Neuronal stem cell (in vitro differentiated cells): ENCODE data around the gene IL6R.

Experiments used
- DNase-seq: peaks from one replicate; pipeline ENCODE4 v3.0.0-alpha.2; 2013; ENCODE audit warnings: low spot score
- H2AFZ ChIP-seq: one replicate; pipeline ENCODE4 v1.6.1; 2013; ENCODE audit warnings: mild to moderate bottlenecking, low read length, inconsistent platforms
- H2AK5ac ChIP-seq: 2 replicates; pipeline ENCODE4 v1.6.1; 2013; ENCODE audit warnings: low read depth, mild to moderate bottlenecking, inconsistent platforms, low read length, moderate library complexity, mixed read lengths
- H2BK120ac ChIP-seq: 2 replicates; pipeline ENCODE4 v1.6.1; 2013; ENCODE audit warnings: low read depth, mild to moderate bottlenecking, inconsistent platforms, low read length, moderate library complexity, mixed read lengths
- H2BK12ac ChIP-seq: one replicate; pipeline ENCODE4 v1.6.1; 2013; ENCODE audit warnings: low read length, inconsistent platforms
- H2BK15ac ChIP-seq: 2 replicates; pipeline ENCODE4 v1.6.1; 2013; ENCODE audit warnings: mild to moderate bottlenecking, low read length, inconsistent platforms, mixed read lengths
- H2BK5ac ChIP-seq: one replicate; pipeline ENCODE4 v1.6.1; 2013; ENCODE audit warnings: inconsistent platforms, mild to moderate bottlenecking, low read length, moderate library complexity
- H3K14ac ChIP-seq: one replicate; pipeline ENCODE4 v1.6.1; 2013; ENCODE audit warnings: low read length, inconsistent platforms
- H3K18ac ChIP-seq: 2 replicates; pipeline ENCODE4 v1.6.1; 2013; ENCODE audit warnings: low read length, inconsistent platforms
- H3K23ac ChIP-seq: 2 replicates; pipeline ENCODE4 v1.6.1; 2013; ENCODE audit warnings: low read depth, mild to moderate bottlenecking, mixed read lengths, low read length, inconsistent platforms; ENCODE audit not compliant: poor library complexity
- H3K27ac ChIP-seq: replicated peaks from 3 replicates; pipeline ENCODE4 v1.5.1; 2013; ENCODE audit warnings: low read length, inconsistent platforms
- H3K27me3 ChIP-seq, 3 experiments: 2 replicates each; pipeline ENCODE4 v1.6.1; 2013; ENCODE audit warnings: low read length in 3 of 3, mild to moderate bottlenecking in 2 of 3, inconsistent platforms in 1 of 3, low read depth in 1 of 3, mixed read lengths in 1 of 3, moderate library complexity in 1 of 3; ENCODE audit not compliant: control insufficient read depth in 3 of 3, insufficient read depth in 3 of 3
- H3K36me3 ChIP-seq, 2 donors: replicated peaks in 1 of 2; 2 replicates each; pipeline ENCODE4 v1.6.1; 2013; ENCODE audit warnings: low read length in 2 of 2; ENCODE audit not compliant: control insufficient read depth in 2 of 2, insufficient read depth in 2 of 2
- H3K4ac ChIP-seq: 2 replicates; pipeline ENCODE4 v1.6.1; 2013; ENCODE audit warnings: inconsistent platforms, mild to moderate bottlenecking, low read length, moderate library complexity
- H3K4me1 ChIP-seq, 2 donors: 1 replicate in 1 of 2; 2 replicates in 1 of 2; pipeline ENCODE4 v1.6.1; 2013; ENCODE audit warnings: low read length in 2 of 2, low read depth in 1 of 2; ENCODE audit not compliant: control insufficient read depth in 2 of 2, insufficient read depth in 1 of 2
- H3K4me2 ChIP-seq: one replicate; pipeline ENCODE4 v1.6.1; 2013; ENCODE audit warnings: mild to moderate bottlenecking, low read length, inconsistent platforms; ENCODE audit not compliant: insufficient read depth, poor library complexity, severe bottlenecking
- H3K4me3 ChIP-seq, 2 donors: 2 replicates each; pipeline ENCODE4 v1.5.1; 2013; ENCODE audit warnings: low read length in 2 of 2, mild to moderate bottlenecking in 2 of 2, inconsistent platforms in 1 of 2, moderate library complexity in 1 of 2
- H3K79me1 ChIP-seq: one replicate; pipeline ENCODE4 v1.6.1; 2013; ENCODE audit warnings: low read depth, mild to moderate bottlenecking, inconsistent platforms, low read length, moderate library complexity
- H3K9ac ChIP-seq: one replicate; pipeline ENCODE4 v1.6.1; 2013; ENCODE audit warnings: mild to moderate bottlenecking, low read depth, low read length, inconsistent platforms; ENCODE audit not compliant: poor library complexity
- H3K9me3 ChIP-seq, 2 donors: replicated peaks in 1 of 2; 2 replicates each; pipeline versions ENCODE3 to v1.6.1; 2013; ENCODE audit warnings: low read length in 2 of 2, mild to moderate bottlenecking in 2 of 2, inconsistent platforms in 1 of 2, low read depth in 1 of 2, mixed read lengths in 1 of 2, moderate library complexity in 1 of 2; ENCODE audit not compliant: control insufficient read depth in 2 of 2, insufficient read depth in 1 of 2
- H4K8ac ChIP-seq: one replicate; pipeline ENCODE4 v1.6.1; 2013; ENCODE audit warnings: low read depth, mild to moderate bottlenecking, inconsistent platforms, low read length, moderate library complexity
- H4K91ac ChIP-seq: one replicate; pipeline ENCODE4 v1.6.1; 2013; ENCODE audit warnings: low read length, low read depth, mild to moderate bottlenecking, inconsistent platforms; ENCODE audit not compliant: poor library complexity
- WGBS, 2 donors: extraction: QIAGEN DNeasy Blood & Tissue Kit; methylation state at CpG; one replicate each; pipeline ENCODE4 v1.1.7; 2013; ENCODE audit warnings: missing lambda C conversion rate in 2 of 2, mixed read lengths in 1 of 2; ENCODE audit not compliant: insufficient read length in 2 of 2, insufficient replicate concordance in 1 of 2; ENCODE audit errors: extremely low coverage in 2 of 2; 5-methylcytosine and 5-hydroxymethylcytosine counted together

Gene IL6R

GRCh38 chr1:154446789-154447188, 41.6 kb downstream of the IL6R start:
- Histone ChIP-seq H3K14ac (no peak overlapping the region), H3K18ac (no peak overlapping the region), H3K9me3 (peaks cover 0 to 2% of the 10 kb centered on the region in 2 donors), H2AFZ (no peak overlapping the region), H3K36me3 (no peaks in the 10 kb centered on the region), H3K4me2 (no peak overlapping the region), H4K91ac (no peak overlapping the region), H4K8ac (no peak overlapping the region), H2AK5ac (no peak overlapping the region), H3K23ac (no peak overlapping the region), H3K4me1 (peaks cover 2 to 5% of the 10 kb centered on the region in 2 donors), H2BK15ac (no peak overlapping the region), H3K4ac (no peak overlapping the region), H3K9ac (no peak overlapping the region), H3K4me3 (no peak overlapping the region), H3K27ac (no peak overlapping the region), H2BK120ac (no peak overlapping the region), H3K27me3 (no peaks in the 10 kb centered on the region), H2BK12ac (no peak overlapping the region), H2BK5ac (no peak overlapping the region), H3K79me1 (no peaks in the 10 kb centered on the region)
- DNase-seq: no peak
- WGBS, 2 donors: no CpG with 5 or more reads among the region's 6 CpGs

- H3K36me3 ChIP-seq: no peaks in the 10 kb centered on the region
- H3K4ac ChIP-seq: no peak overlapping the region
- H2AK5ac ChIP-seq: no peak overlapping the region
- no peak overlapping the region for H3K9ac ChIP-seq
- H3K4me3 ChIP-seq: no peak overlapping the region
- no peaks in the 10 kb centered on the region for H3K27me3 ChIP-seq
- H3K4me1 ChIP-seq: peaks cover 0 to 2% of the 10 kb centered on the region in 2 donors
- H2AFZ ChIP-seq: no peak overlapping the region
- no peak overlapping the region for H3K14ac ChIP-seq
- no peaks in the 10 kb centered on the region for H3K79me1 ChIP-seq
- H2BK15ac ChIP-seq: no peak overlapping the region
- no peak overlapping the region for H3K23ac ChIP-seq
- H3K9me3 ChIP-seq: peaks cover 0 to 2% of the 10 kb centered on the region in 2 donors
- H3K18ac ChIP-seq: no peak overlapping the region
- H2BK120ac ChIP-seq: no peak overlapping the region
- no peak overlapping the region for H2BK5ac ChIP-seq
- no peak overlapping the region for H4K8ac ChIP-seq
- no peak overlapping the region for H4K91ac ChIP-seq
- no peak for DNase-seq
- H3K4me2 ChIP-seq: no peak overlapping the region
- no CpG with 5 or more reads among the region's 7 CpGs for WGBS, 2 donors
- H3K27ac ChIP-seq: peak overlapping the region; percentile 39
- no peak overlapping the region for H2BK12ac ChIP-seq
Measured at GRCh38 chr1:154448331-154448811, 43.2 kb downstream of the IL6R start.

- Histone ChIP-seq H3K4me1 (peaks cover under 1 to 4% of the 10 kb centered on the region in 2 donors), H4K8ac (no peak overlapping the region), H3K79me1 (no peaks in the 10 kb centered on the region), H3K27ac (no peak overlapping the region), H3K4me3 (no peak overlapping the region), H2AK5ac (no peak overlapping the region), H3K36me3 (no peaks in the 10 kb centered on the region), H3K18ac (no peak overlapping the region), H2BK12ac (no peak overlapping the region), H3K27me3 (no peaks in the 10 kb centered on the region), H2BK15ac (no peak overlapping the region), H3K23ac (no peak overlapping the region), H4K91ac (no peak overlapping the region), H2BK120ac (no peak overlapping the region), H3K4ac (no peak overlapping the region), H3K4me2 (no peak overlapping the region), H2AFZ (peak overlapping the region; percentile 25), H2BK5ac (no peak overlapping the region), H3K9me3 (peaks cover 0 to 4% of the 10 kb centered on the region in 2 donors), H3K9ac (no peak overlapping the region), H3K14ac (no peak overlapping the region)
- no CpG with 5 or more reads among the region's 5 CpGs for WGBS, 2 donors
- no peak for DNase-seq
Measured at GRCh38 chr1:154453161-154453560, 48.0 kb downstream of the IL6R start.

- Histone ChIP-seq H3K4me1 (peaks cover 0 to 4% of the 10 kb centered on the region in 2 donors), H2BK120ac (no peak overlapping the region), H2AK5ac (no peak overlapping the region), H3K27ac (no peak overlapping the region), H3K9me3 (peaks cover 0 to 4% of the 10 kb centered on the region in 2 donors), H3K4me3 (no peak overlapping the region), H2BK12ac (no peak overlapping the region), H3K4me2 (no peak overlapping the region), H2BK5ac (no peak overlapping the region), H3K27me3 (no peaks in the 10 kb centered on the region), H3K4ac (no peak overlapping the region), H4K91ac (no peak overlapping the region), H3K36me3 (no peaks in the 10 kb centered on the region), H4K8ac (no peak overlapping the region), H3K18ac (no peak overlapping the region), H3K9ac (no peak overlapping the region), H3K23ac (no peak overlapping the region), H2BK15ac (no peak overlapping the region), H2AFZ (peak overlapping the region; percentile 25), H3K14ac (no peak overlapping the region), H3K79me1 (no peaks in the 10 kb centered on the region)
- WGBS, 2 donors: no CpG with 5 or more reads among the region's 5 CpGs
- DNase-seq: no peak
Measured at GRCh38 chr1:154453574-154454352, 48.6 kb downstream of the IL6R start.
